ENCODE data around the gene CTDSPL. TPM values are rescaled to one million over a fixed set of nuclear protein-coding genes. Genes with fewer than 3 reads are reported as not detected.

CTDSPL gene
- total and polyA plus RNA-seq, 11 donors: 9.2 to 54.6 (median 36.0) TPM

GRCh38 chr3:37887824-37888223, 26.1 kb downstream of the CTDSPL start:
- TF ChIP-seq, protein P1, sequence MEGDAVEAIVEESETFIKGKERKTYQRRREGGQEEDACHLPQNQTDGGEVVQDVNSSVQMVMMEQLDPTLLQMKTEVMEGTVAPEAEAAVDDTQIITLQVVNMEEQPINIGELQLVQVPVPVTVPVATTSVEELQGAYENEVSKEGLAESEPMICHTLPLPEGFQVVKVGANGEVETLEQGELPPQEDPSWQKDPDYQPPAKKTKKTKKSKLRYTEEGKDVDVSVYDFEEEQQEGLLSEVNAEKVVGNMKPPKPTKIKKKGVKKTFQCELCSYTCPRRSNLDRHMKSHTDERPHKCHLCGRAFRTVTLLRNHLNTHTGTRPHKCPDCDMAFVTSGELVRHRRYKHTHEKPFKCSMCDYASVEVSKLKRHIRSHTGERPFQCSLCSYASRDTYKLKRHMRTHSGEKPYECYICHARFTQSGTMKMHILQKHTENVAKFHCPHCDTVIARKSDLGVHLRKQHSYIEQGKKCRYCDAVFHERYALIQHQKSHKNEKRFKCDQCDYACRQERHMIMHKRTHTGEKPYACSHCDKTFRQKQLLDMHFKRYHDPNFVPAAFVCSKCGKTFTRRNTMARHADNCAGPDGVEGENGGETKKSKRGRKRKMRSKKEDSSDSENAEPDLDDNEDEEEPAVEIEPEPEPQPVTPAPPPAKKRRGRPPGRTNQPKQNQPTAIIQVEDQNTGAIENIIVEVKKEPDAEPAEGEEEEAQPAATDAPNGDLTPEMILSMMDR (IDR thresholded peaks at IDR 0.05): no peak
- no peak for TF ChIP-seq POLR2A (IDR thresholded peaks at IDR 0.05)
- ATAC-seq: no peak
- Histone ChIP-seq H3K36me3 (no peaks in the 10 kb centered on the region), H3K4me3 (no peak overlapping the region), H3K9me3 (no peaks in the 10 kb centered on the region), H3K27ac (no peak overlapping the region), H3K4me1 (peaks cover 0 to 95% (median 74%) of the 10 kb centered on the region in 12 donors), H3K27me3 (no peaks in the 10 kb centered on the region)
- 75 to 92% (median 85%) methylated on average over 4 of the region's 4 CpGs for WGBS, 4 donors
- no peak for DNase-seq
- intact Hi-C loops (cut with DNase I): no loop called here

GRCh38 chr3:37888421-37888820, 26.7 kb downstream of the CTDSPL start:
- 84 to 90% (median 87%) methylated on average over 3 of the region's 3 CpGs for WGBS, 4 donors
- Histone ChIP-seq H3K9me3 (no peaks in the 10 kb centered on the region), H3K4me3 (no peak overlapping the region), H3K27ac (no peak overlapping the region), H3K4me1 (peaks cover 2 to 95% (median 75%) of the 10 kb centered on the region in 12 donors), H3K27me3 (no peaks in the 10 kb centered on the region), H3K36me3 (no peaks in the 10 kb centered on the region)
- intact Hi-C loops (cut with DNase I): no loop called here
- TF ChIP-seq, protein P1 (IDR thresholded peaks at IDR 0.05): no peak
- TF ChIP-seq POLR2A (IDR thresholded peaks at IDR 0.05): no peak
- no peak for DNase-seq
- ATAC-seq: no peak

DNA sequence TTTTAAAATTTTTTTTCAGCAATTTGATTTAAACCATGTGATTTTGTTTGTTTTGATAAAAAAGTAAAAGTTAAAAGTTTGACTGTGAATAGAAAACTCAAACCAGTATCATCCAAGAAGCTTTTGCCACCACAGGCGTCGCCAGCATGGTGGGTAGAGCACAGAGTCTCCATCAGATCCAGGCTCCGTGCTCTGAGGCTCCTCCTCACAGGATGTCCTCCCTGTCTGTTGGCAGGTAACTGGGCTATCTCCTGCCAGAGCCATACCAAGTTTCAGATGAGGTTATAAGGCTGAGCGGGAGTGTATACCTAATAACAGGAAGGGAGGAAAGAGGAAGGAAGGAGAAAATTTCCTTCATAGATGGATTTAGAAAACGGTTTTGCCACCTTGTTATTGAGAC, 28.8 kb downstream of the CTDSPL start:
- Histone ChIP-seq H3K36me3 (no peaks in the 10 kb centered on the region), H3K27ac (peak overlapping the region in 3 of 12 donors; percentile 25 to 42 (median 34)), H3K27me3 (no peaks in the 10 kb centered on the region), H3K4me1 (peaks cover 3 to 86% (median 63%) of the 10 kb centered on the region in 12 donors), H3K4me3 (no peak overlapping the region), H3K9me3 (no peaks in the 10 kb centered on the region)
- no peak for TF ChIP-seq POLR2A (IDR thresholded peaks at IDR 0.05)
- TF ChIP-seq, protein P1 (IDR thresholded peaks at IDR 0.05): no peak
- intact Hi-C loops (cut with DNase I): no loop called here
- ATAC-seq (no peak), DNase-seq (no peak)
- WGBS, 4 donors: 59 to 80% (median 72%) methylated on average over 5 of the region's 5 CpGs

GRCh38 chr3:37891227-37891626, 29.5 kb downstream of the CTDSPL start:
- no peak overlapping the region for H3K4me3 ChIP-seq
- no peaks in the 10 kb centered on the region for H3K9me3 ChIP-seq
- ATAC-seq: peak in 1 of 4 donors; percentile 30
- no peak for DNase-seq
- no peak for TF ChIP-seq POLR2A (IDR thresholded peaks at IDR 0.05)
- TF ChIP-seq, protein P1 (IDR thresholded peaks at IDR 0.05): no peak
- H3K36me3 ChIP-seq: no peaks in the 10 kb centered on the region
- WGBS, 4 donors: 51 to 71% (median 60%) methylated on average over 3 of the region's 3 CpGs
- H3K27me3 ChIP-seq: no peaks in the 10 kb centered on the region
- intact Hi-C loops (cut with DNase I): no loop called here
- peak overlapping the region in 4 of 12 donors; percentile 6 to 39 (median 30) for H3K27ac ChIP-seq
- peaks cover 3 to 84% (median 57%) of the 10 kb centered on the region in 12 donors for H3K4me1 ChIP-seq
